ENCODE measurements around the gene RABGAP1L.
"Not testable (repeated sequence)": the region's sequence is repeated elsewhere in the genome, so short reads cannot be mapped to it uniquely, and the experiment has no call there.

RABGAP1L gene

GRCh38 chr1:174777262-174777661 is 617.9 kb downstream of the RABGAP1L start:
- DNase-seq, result no peak

GRCh38 chr1:174785510-174785909 is 626.2 kb downstream of the RABGAP1L start:
- DNase-seq, result no peak

- DNase-seq, result no peak
Observed at GRCh38 chr1:174786358-174786757, 627.0 kb downstream of the RABGAP1L start.

- DNase-seq, result no peak
Observed at GRCh38 chr1:174786760-174787159, 627.4 kb downstream of the RABGAP1L start.

GRCh38 chr1:174788981-174789380 is 629.7 kb downstream of the RABGAP1L start:
- DNase-seq, result no peak

- no peak for DNase-seq
Observed at GRCh38 chr1:174789399-174789798, 630.1 kb downstream of the RABGAP1L start.

GRCh38 chr1:174791863-174792262 is 632.5 kb downstream of the RABGAP1L start:
- DNase-seq, result no peak

- DNase-seq, result no peak
Observed at GRCh38 chr1:174794861-174795260, 635.5 kb downstream of the RABGAP1L start.

- DNase-seq, result no peak
Observed at GRCh38 chr1:174795806-174796205, 636.5 kb downstream of the RABGAP1L start.

DNA sequence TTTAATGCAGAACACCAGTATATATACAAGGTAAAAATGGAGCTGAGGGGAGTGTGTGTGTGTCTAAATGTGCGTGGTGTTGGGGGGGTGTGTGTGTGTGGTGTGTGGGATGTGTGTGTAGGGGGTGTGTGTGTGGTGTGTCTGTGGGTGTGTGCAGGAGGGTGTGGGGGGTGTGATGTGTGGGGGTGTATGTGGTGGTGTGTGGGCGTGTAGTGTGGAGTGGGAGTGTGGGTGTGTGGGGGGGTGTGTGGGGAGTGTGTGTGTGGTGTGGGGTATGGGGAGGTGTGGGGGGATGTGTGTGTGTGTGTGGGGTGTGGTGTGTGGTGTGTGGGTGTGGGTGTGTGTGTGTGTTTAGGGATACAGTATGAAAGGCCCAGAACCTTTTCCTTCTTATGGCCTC is 638.1 kb downstream of the RABGAP1L start:
- no peak for DNase-seq

DNA sequence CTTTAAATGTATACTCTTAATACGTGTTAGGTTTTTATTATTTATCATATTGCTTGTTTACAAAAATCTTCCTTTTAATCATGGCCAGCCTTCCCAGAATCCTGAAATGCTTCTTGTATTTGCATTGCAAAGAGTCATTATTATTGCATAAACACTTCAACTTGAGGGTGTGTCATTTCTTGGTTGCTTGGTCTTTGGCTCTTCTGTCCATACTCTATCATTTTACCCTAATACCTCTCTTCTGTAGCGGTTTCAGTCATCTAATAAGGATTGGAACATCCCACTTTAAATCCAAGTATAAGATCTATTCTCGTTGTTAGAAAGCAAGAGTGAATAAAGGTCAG is 639.8 kb downstream of the RABGAP1L start:
- no peak for DNase-seq

GRCh38 chr1:174800216-174800851 is 641.0 kb downstream of the RABGAP1L start:
- DNase-seq, result peak in 1 of 2 experiments; percentile 0

- no peak for DNase-seq
Observed at GRCh38 chr1:174800876-174801275, 641.6 kb downstream of the RABGAP1L start.

GRCh38 chr1:174809755-174810280 is 650.5 kb downstream of the RABGAP1L start:
- no peak for DNase-seq

DNA sequence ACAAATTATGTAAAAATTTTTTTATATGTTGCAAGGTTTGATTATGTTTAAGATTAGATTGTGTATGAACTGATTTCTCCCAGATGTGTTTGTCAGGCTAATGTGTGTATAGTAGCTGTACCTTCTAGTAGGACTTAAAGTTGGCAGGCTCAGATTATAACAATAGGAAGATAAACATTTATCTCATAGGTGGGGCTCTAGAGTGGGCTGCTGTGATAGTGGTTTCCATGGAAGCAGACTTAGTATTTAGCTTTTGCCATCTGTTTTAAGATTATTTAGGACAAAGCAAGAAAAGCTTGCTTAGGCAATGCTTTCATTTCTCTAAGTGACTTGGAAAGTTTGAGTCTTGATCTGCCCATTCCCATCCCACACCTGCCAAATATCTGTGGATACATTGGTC is 652.7 kb downstream of the RABGAP1L start:
- DNase-seq, result no peak

DNA sequence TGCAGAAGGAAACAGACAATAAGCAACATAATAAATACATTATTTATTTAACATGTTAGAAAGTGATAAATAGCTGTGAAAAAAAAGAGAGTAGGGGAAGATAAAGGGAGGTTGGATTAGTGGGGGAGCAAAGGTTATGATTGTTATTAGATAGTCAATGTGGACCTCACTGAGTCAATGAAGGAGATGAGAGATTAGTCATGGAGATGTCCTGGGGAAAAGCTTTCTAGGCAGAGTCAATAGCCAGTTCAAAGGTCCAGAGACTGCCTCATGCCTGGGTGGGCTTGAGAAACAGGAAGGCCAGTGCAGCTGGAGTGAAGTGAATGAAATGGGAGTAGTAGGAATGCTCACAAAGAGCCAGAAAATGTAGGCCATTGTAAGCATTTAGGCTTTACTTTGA is 653.3 kb downstream of the RABGAP1L start:
- DNase-seq, result no peak

DNA sequence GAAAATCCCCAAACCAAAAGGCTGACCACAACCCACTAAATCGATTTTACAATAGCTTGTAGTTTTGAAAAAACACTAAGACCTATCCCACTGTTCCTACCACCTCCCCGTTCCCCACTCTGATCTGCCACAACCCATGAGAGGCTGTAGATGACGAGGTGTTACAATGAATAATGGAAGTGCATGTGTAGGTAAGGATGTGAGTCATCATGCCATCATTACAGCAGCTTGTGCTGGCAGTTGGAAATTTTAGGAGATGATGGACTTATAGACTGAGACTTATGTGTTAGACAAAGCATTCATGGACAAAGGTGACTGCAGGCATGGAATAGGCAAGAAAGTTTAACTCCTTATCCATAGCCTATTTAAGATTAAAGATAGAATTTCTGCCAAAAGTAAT is 655.7 kb downstream of the RABGAP1L start:
- DNase-seq, result no peak

- DNase-seq, result no peak
Observed at GRCh38 chr1:174815474-174815908, 656.2 kb downstream of the RABGAP1L start.

- not testable (repeated sequence) for DNase-seq
Observed at GRCh38 chr1:174816621-174817020, 657.3 kb downstream of the RABGAP1L start.

DNA sequence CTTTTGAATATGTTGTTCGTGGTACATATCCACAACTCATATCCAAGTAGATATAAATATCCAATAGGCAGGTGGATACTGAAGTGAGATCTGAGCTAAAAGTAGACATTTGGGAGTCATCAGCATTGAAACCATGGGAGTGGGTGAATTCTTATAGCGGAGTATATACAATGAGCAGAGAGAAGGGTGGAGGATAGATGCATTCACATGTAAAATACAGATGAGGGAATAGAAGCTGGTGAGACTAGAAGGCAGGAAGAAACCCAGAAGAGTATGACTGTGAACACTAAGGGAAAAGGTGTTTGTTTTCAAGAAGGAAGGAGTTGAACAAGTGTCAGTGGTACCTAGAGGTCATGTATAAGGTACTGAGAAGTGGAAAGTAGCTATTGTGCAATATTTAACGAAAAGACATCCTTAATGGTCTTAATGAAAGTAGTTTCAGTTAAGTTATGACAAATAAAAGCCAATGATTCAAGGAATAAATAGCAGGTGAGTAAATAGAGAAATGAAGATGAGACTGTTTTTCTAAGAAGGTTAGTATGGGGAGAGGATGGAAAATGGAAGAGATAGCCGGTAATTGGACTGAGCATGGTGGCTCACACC is 658.8 kb downstream of the RABGAP1L start:
- no peak for DNase-seq

DNA sequence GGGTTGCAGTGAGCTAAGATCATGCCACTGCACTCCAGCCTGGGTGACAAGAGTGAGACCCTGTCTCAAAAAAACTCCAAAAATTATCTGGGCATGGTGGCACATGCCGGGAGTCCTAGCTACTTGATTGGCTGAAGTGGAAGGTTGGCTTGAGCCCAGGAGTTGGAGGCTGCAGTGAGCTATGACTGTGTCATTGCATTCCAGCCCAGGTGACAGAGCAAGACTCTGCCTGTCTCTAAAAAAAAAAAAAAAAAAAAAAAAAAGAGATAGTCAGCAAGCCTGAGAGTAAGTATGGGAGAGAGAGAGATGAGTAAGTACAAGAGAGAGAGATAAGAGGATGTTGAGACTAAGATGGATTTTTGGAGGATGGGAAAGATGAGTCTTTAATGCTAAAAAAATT is 659.6 kb downstream of the RABGAP1L start:
- no peak for DNase-seq

GRCh38 chr1:174819596-174819995 is 660.3 kb downstream of the RABGAP1L start:
- no peak for DNase-seq

GRCh38 chr1:174825127-174825526 is 665.8 kb downstream of the RABGAP1L start:
- DNase-seq, result no peak

DNA sequence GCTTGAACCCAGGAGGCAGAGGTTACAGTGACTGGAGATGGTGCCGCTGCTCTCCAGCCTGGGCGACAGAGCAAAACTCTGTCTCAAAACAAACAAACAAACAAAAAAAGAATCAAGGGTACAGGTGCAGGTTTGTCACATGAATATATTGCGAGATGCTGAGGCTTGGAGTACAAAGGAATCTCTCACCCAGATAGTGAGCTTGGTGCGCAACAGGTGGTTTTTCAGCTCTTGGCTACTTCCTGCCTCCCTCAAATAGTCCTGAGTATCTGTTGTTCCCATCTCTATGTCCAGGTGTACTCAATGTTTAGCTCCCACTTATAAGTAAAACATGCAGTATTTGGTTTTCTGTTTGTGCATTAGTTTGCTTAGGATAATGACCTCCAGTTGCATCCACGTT is 666.5 kb downstream of the RABGAP1L start:
- DNase-seq, result no peak

GRCh38 chr1:174828264-174828663 is 668.9 kb downstream of the RABGAP1L start:
- no peak for DNase-seq
